Gastrocnemius medialis (tissue), 4 donors: Measurements from ENCODE around the gene ZNF32. TPM values are rescaled to one million over a fixed set of nuclear protein-coding genes. Genes with fewer than 3 reads are reported as not detected.

Experiments used
- ATAC-seq, 2 donors: fragments of 150-250 bp; one replicate each; pipeline ENCODE4 v1.9.1; 2016
- DNase-seq, 2 donors: peaks; one replicate each; pipeline ENCODE4 v3.0.0-alpha.2; 2019
- H3K27ac ChIP-seq, 4 donors: fragments of 200-600 bp; sonication (generic); 1 replicate in 1 of 4; 2 replicates in 3 of 4; pipeline ENCODE4 v1.5.1; 2016 to 2018; ENCODE audit warnings: mild to moderate bottlenecking in 2 of 4, moderate library complexity in 1 of 4
- H3K27me3 ChIP-seq, 3 donors: fragments of 200-600 bp; sonication (generic) in 2 of 3; 1 replicate in 1 of 3; 2 replicates in 2 of 3; pipeline versions ENCODE4 v1.5.1 to v1.6.0; 2016 to 2019; ENCODE audit warnings: mild to moderate bottlenecking in 1 of 3, moderate library complexity in 1 of 3
- H3K36me3 ChIP-seq, 2 donors: fragments of 200-600 bp; sonication (generic) in 1 of 2; one replicate each; pipeline ENCODE4 v1.5.1; 2017 to 2018
- H3K4me1 ChIP-seq, 2 donors: fragments of 200-600 bp; sonication (generic) in 1 of 2; one replicate each; pipeline ENCODE4 v1.5.1; 2016 to 2017; ENCODE audit warnings: mild to moderate bottlenecking in 2 of 2
- H3K4me3 ChIP-seq, 4 donors: fragments of 200-600 bp; sonication (generic) in 3 of 4; 1 replicate in 1 of 4; 2 replicates in 3 of 4; pipeline ENCODE4 v1.5.1; 2016 to 2019; ENCODE audit warnings: mild to moderate bottlenecking in 2 of 4
- H3K9me3 ChIP-seq, 3 donors: fragments of 200-600 bp; sonication (generic) in 2 of 3; 1 replicate in 1 of 3; 2 replicates in 2 of 3; pipeline ENCODE4 v1.5.1; 2016 to 2019
- POLR2A ChIP-seq, 2 donors: fragments of 450-650 bp; IDR thresholded peaks; one replicate each; pipeline ENCODE4 v1.6.1; 2017; ENCODE audit warnings: antibody characterized with exemption in 2 of 2, mild to moderate bottlenecking in 2 of 2, moderate library complexity in 2 of 2
- in situ Hi-C, 4 donors: fragments of 200-750 bp; cut with MboI; loops; one replicate each; pipeline versions ENCODE4 v1.15.0 to v1.8.0; 2017; ENCODE audit warnings: low sequenced_read_pairs in 4 of 4
- intact Hi-C: fragments of 100-400 bp; cut with DNase I; formaldehyde crosslinking; loops from one replicate; pipeline ENCODE4 v1.15.1; 2023; ENCODE audit warnings: low total_unique reads
- total RNA-seq, 4 donors: library from RNA; depleted of rRNA; stranded (reverse); fragments of >200 nt; gene quantifications; one replicate each; pipeline versions ENCODE4 v1.1.0 to v1.2.3, GENCODE V29; 2016
- TF ChIP-seq, protein P1 (sequence below), 5 experiments: fragments of 450-650 bp in 3 of 5; fragments of 200-600 bp in 2 of 5; sonication (generic) in 2 of 5; IDR thresholded peaks in 4 of 5; conservative IDR thresholded peaks in 1 of 5; 1 replicate in 4 of 5; 2 replicates in 1 of 5; pipeline ENCODE4 v1.5.1; 2016 to 2019; ENCODE audit warnings: antibody characterized with exemption in 5 of 5, mild to moderate bottlenecking in 3 of 5, moderate library complexity in 3 of 5

The ZNF32 gene
- total RNA-seq, 4 donors from 2014 or later = 38.1 to 65.5 (median 61.5) TPM

DNA sequence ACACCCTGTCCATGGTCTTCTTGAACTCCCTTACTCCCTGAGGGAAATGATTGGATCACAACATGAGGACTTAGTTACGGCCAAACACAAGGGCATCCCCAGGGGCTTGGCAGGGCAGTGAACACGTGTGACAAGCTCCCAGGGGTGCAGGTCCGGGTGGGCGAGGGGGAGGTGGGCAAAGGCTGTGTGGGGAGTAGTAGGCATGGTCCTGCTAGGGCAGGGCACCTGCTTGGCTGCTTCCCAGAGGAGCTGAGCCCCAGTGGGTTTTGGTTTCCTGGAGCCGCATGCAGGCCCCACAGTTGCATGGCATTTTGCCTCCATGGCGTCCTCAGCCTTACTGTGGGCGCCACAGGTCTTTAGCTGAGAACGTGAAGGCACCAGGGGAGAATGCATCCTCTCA, 46.6 kb upstream of the ZNF32 start:
- in situ Hi-C loops = loop anchor here in 2 of 4 donors (25.0 kb wide), 2 partner anchors 342 to 367 kb away; no protein-coding TSS in a partner anchor
- ATAC-seq (no peak), DNase-seq (no peak)
- no peaks in the 10 kb centered on the region for H3K36me3 ChIP-seq
- TF ChIP-seq POLR2A (IDR thresholded peaks at IDR 0.05) = no peak
- TF ChIP-seq, protein P1, sequence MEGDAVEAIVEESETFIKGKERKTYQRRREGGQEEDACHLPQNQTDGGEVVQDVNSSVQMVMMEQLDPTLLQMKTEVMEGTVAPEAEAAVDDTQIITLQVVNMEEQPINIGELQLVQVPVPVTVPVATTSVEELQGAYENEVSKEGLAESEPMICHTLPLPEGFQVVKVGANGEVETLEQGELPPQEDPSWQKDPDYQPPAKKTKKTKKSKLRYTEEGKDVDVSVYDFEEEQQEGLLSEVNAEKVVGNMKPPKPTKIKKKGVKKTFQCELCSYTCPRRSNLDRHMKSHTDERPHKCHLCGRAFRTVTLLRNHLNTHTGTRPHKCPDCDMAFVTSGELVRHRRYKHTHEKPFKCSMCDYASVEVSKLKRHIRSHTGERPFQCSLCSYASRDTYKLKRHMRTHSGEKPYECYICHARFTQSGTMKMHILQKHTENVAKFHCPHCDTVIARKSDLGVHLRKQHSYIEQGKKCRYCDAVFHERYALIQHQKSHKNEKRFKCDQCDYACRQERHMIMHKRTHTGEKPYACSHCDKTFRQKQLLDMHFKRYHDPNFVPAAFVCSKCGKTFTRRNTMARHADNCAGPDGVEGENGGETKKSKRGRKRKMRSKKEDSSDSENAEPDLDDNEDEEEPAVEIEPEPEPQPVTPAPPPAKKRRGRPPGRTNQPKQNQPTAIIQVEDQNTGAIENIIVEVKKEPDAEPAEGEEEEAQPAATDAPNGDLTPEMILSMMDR (IDR thresholded peaks at IDR 0.05 in 4 of 5, conservative IDR thresholded peaks at IDR 0.05 in 1 of 5) = no peak
- peaks cover 0 to 2% of the 10 kb centered on the region in 2 donors for H3K4me1 ChIP-seq
- H3K4me3 ChIP-seq = no peak overlapping the region
- H3K27ac ChIP-seq = no peak overlapping the region
- no peaks in the 10 kb centered on the region for H3K27me3 ChIP-seq
- no peaks in the 10 kb centered on the region for H3K9me3 ChIP-seq
- intact Hi-C loops = loop anchor here (10.0 kb wide), 1 partner anchor 89 kb away; no protein-coding TSS in a partner anchor

DNA sequence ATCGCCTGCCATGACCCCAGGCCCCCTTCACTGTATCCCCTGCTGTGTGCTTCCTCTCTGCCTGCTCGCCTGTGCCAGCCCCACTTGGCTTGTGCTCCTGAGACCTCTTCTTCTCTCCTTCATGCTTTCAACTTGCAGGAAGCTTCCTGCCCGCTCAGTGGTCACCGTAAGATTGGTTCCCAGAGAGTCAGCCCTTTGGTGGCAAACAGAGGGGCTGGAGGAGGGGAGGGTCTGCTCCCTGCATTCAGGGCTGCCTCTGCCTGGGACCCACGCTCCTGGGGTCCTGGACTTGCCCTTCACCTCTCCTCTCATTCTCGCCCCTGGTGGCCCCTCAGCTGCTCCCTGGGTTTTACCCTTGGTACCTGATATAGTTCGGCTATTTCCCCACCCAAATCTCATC, 45.8 kb upstream of the ZNF32 start:
- no peak for TF ChIP-seq POLR2A (IDR thresholded peaks at IDR 0.05)
- TF ChIP-seq, protein P1 (IDR thresholded peaks at IDR 0.05 in 4 of 5, conservative IDR thresholded peaks at IDR 0.05 in 1 of 5) = no peak
- intact Hi-C loops (loop anchor here (5.0 to 10.0 kb wide), 4 partner anchors 90 to 1173 kb away; no protein-coding TSS in a partner anchor), in situ Hi-C loops (loop anchor here in 2 of 4 donors (25.0 kb wide), 2 partner anchors 343 to 368 kb away; no protein-coding TSS in a partner anchor)
- Histone ChIP-seq H3K36me3 (no peaks in the 10 kb centered on the region), H3K4me1 (peaks cover 0 to 4% of the 10 kb centered on the region in 2 donors), H3K9me3 (no peaks in the 10 kb centered on the region), H3K4me3 (no peak overlapping the region), H3K27me3 (no peaks in the 10 kb centered on the region), H3K27ac (no peak overlapping the region)
- ATAC-seq (no peak), DNase-seq (no peak)

DNA sequence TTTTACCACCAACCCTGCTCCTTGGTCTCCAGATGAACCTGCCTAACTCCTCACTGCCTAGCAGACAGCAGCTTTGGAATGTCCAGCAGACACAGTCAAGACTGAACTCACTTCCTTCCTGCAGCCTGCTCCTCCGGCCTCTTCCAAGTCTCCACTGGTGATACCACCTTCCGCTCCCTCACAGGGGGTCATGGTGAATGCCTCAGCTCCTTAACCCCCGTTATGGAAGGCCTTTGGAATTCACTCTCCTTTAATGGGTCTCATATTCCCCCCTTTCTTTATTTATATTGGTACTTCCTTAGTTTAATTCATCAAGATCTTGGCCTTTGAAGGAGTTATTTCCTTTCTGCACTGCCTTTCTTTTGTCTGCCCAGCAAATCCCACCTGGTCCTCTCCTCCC, 44.9 kb upstream of the ZNF32 start:
- DNase-seq (no peak), ATAC-seq (no peak)
- TF ChIP-seq POLR2A (IDR thresholded peaks at IDR 0.05) = no peak
- TF ChIP-seq, protein P1 (IDR thresholded peaks at IDR 0.05 in 4 of 5, conservative IDR thresholded peaks at IDR 0.05 in 1 of 5) = no peak
- Histone ChIP-seq H3K36me3 (no peaks in the 10 kb centered on the region), H3K27ac (peak overlapping the region in 1 of 4 donors; percentile 10), H3K4me3 (no peak overlapping the region), H3K4me1 (peaks cover 0 to 4% of the 10 kb centered on the region in 2 donors), H3K9me3 (no peaks in the 10 kb centered on the region), H3K27me3 (no peaks in the 10 kb centered on the region)
- in situ Hi-C loops (loop anchor here in 2 of 4 donors (25.0 kb wide), 2 partner anchors 344 to 369 kb away; no protein-coding TSS in a partner anchor), intact Hi-C loops (loop anchor here (5.0 to 10.0 kb wide), 4 partner anchors 91 to 1174 kb away; no protein-coding TSS in a partner anchor)

DNA sequence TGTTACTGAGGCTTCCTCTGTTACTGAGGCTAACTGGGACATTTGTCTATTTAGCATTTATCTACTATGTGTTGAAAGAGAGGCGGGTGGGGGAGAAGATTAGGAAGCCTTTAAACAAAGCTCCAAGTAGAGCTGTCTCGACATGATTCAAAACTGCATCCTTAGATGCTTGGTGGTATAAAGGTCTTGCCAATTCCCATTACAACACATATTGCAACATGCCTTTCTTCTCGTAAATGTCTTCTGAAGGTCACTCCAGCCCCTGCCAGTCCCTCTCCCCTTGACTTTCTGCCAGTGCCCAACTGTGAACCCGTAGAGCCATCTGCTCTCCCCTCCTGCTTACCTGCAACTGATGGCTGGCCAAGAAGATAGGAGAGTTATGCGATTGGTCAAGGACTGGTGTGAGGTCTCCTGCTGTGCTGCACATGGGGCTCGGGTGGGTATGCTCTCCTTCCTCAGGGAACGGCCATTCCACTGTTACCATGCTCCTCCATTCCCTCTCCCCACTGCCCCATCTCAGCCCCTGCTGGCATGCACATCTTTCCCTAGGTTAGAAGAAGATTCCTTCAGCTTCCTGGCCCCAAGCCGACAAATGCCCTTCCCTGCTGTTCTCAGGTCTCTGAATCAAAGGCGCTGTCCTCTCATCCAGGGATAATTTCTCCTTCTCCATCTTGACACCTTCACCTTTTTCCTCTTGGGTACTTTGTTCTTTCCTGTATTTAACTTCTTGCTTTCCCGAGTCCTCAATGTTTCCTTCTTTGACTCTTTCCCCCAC, 43.6 kb upstream of the ZNF32 start:
- intact Hi-C loops (loop anchor here (5.0 to 10.0 kb wide), 4 partner anchors 93 to 1175 kb away; no protein-coding TSS in a partner anchor), in situ Hi-C loops (loop anchor here in 2 of 4 donors (25.0 kb wide), 2 partner anchors 345 to 370 kb away; no protein-coding TSS in a partner anchor)
- H3K4me1 ChIP-seq = peaks cover 0 to 4% of the 10 kb centered on the region in 2 donors
- ATAC-seq = no peak
- H3K36me3 ChIP-seq = no peaks in the 10 kb centered on the region
- no peak for DNase-seq
- H3K27me3 ChIP-seq = no peaks in the 10 kb centered on the region
- no peaks in the 10 kb centered on the region for H3K9me3 ChIP-seq
- TF ChIP-seq POLR2A (IDR thresholded peaks at IDR 0.05) = no peak
- TF ChIP-seq, protein P1 (IDR thresholded peaks at IDR 0.05 in 4 of 5, conservative IDR thresholded peaks at IDR 0.05 in 1 of 5) = no peak
- no peak overlapping the region for H3K4me3 ChIP-seq
- no peak overlapping the region for H3K27ac ChIP-seq
